NCI-H1694 (cell line): Measurements from ENCODE around the gene MYO3B.
"Not testable (repeated sequence)": the region's sequence is repeated elsewhere in the genome, so short reads cannot be mapped to it uniquely, and the experiment has no call there.

Source experiments
- DNase-seq: peaks from one replicate; lab custom pipeline; 2025; lab: John Stamatoyannopoulos, UW

MYO3B gene

DNA sequence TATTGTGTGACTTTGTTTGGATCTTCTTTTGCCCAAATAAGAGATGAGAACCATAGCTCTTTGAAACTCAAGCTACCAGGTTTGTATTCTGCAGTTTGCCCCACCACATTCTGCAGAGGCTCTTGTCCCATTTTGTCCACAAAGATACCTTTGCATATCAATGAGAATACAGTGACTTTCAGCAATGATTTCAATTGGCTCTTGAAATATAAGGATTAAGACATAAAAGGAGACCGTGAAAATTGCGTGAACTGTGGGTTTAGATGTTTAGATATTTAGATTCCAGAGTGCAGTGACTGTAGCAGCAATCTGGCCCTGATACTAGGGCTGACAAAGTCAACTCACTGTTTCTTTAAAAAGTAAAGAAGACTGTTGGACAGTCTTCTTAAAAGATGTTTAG lies 390.6 kb downstream of the MYO3B start:
- DNase-seq, result no peak

GRCh38 chr2:170571612-170572011 lies 393.7 kb downstream of the MYO3B start:
- DNase-seq, result no peak

- DNase-seq, result no peak
Observed at GRCh38 chr2:170573671-170574070, 395.7 kb downstream of the MYO3B start.

DNA sequence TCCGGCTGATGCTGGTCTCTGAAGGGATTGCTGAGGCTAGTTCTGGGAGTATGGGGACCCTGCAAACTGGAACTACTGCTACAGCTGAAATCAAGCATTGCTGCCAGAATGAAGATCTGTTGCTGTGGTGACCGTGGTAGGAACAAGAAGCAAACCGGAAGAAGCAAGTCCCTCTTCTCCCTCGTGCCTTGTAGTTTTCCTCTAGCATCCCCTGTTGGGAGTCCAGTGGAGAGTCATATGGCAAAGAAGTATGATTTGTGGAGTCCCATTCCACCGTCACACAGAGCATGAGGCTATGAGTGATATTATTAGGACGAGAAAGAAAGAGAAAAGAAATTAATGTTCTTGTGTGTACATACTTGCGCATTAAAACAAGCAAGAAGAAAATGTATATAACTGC lies 398.3 kb downstream of the MYO3B start:
- DNase-seq, result no peak

DNA sequence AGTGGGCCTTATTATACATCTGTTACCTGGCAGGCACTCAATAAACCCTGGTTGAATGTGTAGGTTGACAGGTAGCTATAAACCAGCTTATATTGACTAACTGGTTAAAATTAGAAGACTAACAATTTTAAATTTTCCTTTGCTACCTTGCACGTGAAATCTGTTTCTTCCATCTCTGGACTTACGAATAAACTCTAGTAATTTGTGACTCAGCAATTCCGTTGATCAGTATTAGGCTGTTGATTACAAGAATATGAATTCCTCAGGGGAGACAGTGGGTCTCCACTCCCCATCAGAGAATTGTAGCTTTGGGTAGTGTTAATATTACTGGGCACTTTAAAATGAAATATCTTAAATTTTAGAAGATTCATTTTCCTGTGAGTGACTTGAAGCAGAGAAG lies 399.4 kb downstream of the MYO3B start:
- DNase-seq, result no peak

DNA sequence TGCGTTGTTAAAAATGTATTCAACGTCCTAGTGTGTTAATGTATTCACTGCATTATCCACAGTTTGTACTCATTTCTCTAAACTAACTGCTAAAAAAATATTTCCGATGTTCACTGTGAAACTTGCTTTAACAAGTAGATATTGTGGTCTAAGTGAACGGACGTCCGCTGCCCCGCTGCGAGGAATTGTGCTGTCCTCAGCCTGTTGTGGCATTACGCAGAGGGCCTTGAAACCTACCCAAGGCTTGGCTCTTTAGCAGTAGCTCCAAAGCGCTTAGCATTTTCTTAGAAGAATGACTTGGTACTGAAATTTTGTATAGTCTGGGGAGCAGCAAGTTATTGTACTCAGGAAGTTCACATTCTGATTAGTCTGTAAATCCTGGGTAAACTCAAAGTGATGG lies 400.7 kb downstream of the MYO3B start:
- DNase-seq, result no peak

- no peak for DNase-seq
Observed at GRCh38 chr2:170579511-170579910, 401.6 kb downstream of the MYO3B start.

DNA sequence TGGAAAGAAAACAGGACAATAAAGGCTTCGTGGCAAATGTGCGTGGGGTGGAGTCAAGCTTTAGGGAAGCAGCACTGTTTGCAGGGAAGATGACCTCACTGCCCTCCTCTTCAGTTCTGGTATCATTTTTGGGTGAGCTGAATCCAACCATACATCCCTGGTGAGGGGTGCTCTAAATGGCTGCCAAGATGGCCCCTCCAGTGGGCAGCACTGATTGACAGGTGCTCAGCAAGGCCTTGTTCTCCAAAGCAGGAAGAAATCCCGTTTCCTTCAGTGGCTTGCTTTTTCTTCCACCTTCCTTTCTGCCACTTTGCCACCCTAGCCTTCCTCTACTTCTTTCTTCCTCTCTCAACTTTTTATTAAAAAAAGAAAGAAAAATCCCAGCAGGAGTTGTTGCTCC lies 404.4 kb downstream of the MYO3B start:
- DNase-seq, result no peak

GRCh38 chr2:170582751-170583463 lies 405.0 kb downstream of the MYO3B start:
- no peak for DNase-seq

DNA sequence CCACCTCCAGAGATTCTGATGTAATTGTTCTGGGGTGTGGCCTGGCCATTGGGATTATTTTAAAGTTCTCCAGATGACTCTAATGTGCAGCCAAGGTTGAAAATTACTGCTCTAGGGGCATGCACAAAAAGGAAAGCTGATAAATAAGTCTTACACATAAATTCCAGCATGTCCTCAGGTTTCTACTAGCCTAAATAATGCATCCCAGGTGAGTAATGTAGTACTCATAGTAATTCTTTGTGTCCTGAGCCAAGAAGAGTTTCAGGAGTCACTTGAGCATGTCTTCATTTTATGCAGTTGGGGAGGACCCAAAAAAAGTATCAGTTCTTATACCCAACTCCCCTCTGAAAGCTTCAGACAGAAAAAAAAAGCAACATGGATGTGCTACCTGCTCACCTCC lies 407.1 kb downstream of the MYO3B start:
- no peak for DNase-seq

DNA sequence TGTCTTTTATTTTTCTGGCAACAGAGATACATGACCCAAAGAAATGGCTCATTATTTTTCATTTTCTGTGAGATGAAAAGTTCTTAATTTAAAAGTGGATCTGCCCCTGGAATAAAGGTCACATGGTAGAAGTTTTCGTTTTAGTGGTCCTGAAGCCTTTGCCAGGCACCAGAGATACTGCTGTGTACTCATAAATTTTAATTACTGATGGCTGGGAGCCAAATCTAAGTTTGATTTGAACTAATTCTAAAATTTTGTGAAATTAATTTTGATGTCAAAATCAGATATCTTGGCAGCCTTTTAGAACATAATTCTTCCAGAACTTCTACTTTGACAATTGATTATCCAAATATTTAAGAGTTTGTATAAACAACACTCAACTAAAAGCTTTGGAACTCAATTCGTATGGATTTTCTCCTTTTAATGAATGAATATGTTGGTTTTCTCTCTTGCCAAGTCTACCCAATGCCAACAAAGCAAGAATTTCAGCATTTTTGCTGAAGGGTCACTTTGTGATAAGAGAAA lies 408.7 kb downstream of the MYO3B start:
- no peak for DNase-seq

- DNase-seq, result no peak
Observed at GRCh38 chr2:170587117-170587516, 409.2 kb downstream of the MYO3B start.

DNA sequence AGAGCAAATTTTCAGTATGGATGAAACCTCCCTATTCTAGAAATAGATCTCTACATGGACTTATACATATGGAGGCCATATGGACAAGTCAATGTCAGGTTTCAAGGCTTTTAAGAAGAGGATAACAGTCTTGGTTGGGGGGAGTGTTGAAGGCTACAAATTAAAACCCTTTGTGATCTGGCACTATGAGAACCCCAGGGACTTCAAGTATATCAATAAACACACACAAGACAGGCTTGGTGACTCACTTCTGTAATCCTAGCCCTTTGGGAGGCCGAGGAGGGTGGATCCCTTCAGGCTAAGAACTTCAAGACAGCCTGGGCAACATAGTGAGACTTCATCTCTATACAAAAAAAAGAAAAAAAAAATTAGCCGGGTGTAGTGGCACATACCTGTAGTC lies 410.0 kb downstream of the MYO3B start:
- no peak for DNase-seq

- no peak for DNase-seq
Observed at GRCh38 chr2:170588729-170589128, 410.8 kb downstream of the MYO3B start.

GRCh38 chr2:170596576-170596975 lies 418.6 kb downstream of the MYO3B start:
- DNase-seq, result no peak

GRCh38 chr2:170598067-170598395 lies 420.1 kb downstream of the MYO3B start:
- no peak for DNase-seq

DNA sequence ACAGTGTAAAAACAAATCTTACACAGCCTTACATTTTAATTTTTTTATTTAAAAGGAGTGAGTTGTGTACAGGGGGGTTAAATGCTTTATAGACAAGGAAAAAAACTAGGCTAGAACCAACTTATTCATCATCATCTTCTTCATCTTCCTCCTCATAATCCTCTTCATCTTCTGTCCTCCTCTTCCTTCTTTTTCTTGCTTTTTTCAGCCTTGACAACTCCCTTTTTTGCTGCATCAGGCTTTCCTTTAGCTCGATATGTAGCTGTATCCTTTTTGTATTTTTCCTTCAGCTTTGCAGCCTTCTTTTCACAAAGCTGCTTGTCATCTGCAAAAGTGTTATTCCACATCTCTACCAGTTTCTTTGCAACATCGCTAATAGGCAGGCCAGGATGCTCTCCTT lies 423.5 kb downstream of the MYO3B start:
- DNase-seq, result no peak

DNA sequence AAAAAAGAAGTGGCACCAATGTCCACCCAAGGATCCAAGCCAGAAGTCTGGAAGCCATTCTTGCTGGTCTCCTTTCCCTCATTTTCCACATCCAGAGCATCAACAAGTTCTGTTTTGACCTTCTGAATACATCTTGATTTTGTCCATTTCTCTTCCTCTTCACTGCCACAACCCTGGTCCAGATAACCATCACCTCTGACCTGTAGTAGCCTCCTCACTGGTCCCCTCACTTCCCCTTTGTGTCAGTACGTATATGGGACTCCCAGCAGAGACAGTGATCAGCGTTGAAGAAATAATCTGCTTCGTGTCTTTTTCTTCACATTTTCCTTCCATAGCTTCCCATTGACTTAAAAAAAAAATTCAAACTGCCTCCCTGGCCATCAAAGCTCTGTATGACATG lies 427.9 kb downstream of the MYO3B start:
- no peak for DNase-seq

DNA sequence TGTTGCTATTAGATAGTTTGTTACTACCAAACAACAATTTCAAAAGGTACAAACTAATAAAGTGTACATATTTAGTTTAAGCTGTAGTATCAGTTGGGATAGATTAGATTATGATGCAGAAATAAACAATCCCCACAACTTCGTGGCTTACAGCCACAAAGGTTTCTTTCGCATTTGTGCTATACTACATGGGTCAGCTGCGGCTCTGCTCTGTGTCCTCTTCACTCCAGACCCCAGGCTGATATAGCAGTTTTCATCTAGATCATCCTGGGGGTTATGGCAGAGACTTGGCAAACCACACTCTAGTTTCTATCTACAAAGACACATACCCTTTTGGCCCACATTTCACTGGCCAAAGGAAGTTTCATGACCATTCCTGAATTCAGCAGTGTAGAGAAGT lies 429.2 kb downstream of the MYO3B start:
- DNase-seq, result no peak

GRCh38 chr2:170610615-170611014 lies 432.7 kb downstream of the MYO3B start:
- no peak for DNase-seq

DNA sequence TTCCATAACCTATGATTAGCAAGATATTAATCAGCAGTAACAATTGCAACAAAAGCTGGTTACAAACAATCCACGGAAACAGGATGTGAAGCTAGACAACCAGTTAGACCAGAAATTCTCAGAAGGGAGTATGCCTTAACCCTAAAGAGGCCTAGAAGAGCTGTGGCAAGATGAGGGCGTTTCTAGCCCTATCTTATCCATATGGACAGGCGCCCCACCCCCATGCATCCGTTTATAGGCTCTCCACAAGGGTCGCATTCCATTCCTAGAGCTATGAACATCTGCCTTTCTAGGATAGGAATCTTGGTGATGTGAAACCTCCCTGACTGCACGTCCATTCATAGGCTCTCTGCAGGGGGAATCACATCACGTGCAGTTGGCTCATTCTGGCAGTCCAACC lies 441.0 kb downstream of the MYO3B start:
- not testable (repeated sequence) for DNase-seq

- DNase-seq, result not testable (repeated sequence)
Observed at GRCh38 chr2:170635094-170635493, 457.1 kb downstream of the MYO3B start.

DNA sequence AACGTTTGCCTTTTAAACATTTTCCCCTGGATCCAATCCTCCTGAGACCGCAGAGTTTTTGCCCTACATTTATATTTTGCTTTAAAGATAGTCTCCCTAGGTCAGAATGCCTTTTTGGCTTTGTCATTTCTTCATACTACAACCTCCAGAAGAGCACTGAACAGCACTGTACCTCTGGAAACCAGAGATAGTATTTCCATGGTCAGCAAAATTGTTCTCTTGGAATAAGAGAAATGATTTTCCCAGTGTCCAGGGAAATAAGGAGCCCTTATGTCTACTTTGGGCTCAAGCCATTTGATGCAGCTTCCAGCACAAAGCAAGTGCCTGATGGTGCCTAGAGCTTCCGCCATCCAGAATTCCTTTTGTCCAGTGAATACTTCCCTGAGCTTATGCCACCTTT lies 461.7 kb downstream of the MYO3B start:
- no peak for DNase-seq

DNA sequence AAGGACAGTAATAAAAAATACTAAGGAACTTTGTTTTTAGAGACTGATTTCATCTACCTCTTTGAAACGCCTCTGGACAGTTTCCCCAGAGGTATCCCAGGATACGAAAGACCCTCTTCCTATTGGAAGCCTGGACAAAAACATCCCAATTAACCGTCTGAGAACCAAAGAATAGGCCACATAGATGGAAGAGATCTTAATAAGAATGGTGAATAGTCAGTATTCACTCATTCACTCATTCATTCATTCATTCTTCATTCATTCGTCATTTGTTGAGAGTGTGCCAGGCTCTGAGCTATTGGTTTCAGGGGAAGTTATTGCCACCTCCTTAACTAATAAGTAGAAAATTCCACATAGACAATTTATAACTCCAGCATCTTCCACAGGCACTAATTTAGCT lies 464.0 kb downstream of the MYO3B start:
- DNase-seq, result no peak
